Gastrocnemius medialis (tissue), 4 donors: ENCODE data around the gene ALG12.

ENCODE experiments used
- POLR2A ChIP-seq, 2 donors: fragments of 450-650 bp; IDR thresholded peaks; one replicate each; pipeline ENCODE4 v1.6.1; 2017; ENCODE audit warnings: antibody characterized with exemption in 2 of 2, mild to moderate bottlenecking in 2 of 2, moderate library complexity in 2 of 2
- TF ChIP-seq, protein P1 (sequence below), 5 experiments: fragments of 450-650 bp in 3 of 5; fragments of 200-600 bp in 2 of 5; sonication (generic) in 2 of 5; IDR thresholded peaks in 4 of 5; conservative IDR thresholded peaks in 1 of 5; 1 replicate in 4 of 5; 2 replicates in 1 of 5; pipeline ENCODE4 v1.5.1; 2016 to 2019; ENCODE audit warnings: antibody characterized with exemption in 5 of 5, mild to moderate bottlenecking in 3 of 5, moderate library complexity in 3 of 5

GRCh38 chr22:49962751-49963646, 44.8 kb upstream of the ALG12 start:
- TF ChIP-seq, protein P1, sequence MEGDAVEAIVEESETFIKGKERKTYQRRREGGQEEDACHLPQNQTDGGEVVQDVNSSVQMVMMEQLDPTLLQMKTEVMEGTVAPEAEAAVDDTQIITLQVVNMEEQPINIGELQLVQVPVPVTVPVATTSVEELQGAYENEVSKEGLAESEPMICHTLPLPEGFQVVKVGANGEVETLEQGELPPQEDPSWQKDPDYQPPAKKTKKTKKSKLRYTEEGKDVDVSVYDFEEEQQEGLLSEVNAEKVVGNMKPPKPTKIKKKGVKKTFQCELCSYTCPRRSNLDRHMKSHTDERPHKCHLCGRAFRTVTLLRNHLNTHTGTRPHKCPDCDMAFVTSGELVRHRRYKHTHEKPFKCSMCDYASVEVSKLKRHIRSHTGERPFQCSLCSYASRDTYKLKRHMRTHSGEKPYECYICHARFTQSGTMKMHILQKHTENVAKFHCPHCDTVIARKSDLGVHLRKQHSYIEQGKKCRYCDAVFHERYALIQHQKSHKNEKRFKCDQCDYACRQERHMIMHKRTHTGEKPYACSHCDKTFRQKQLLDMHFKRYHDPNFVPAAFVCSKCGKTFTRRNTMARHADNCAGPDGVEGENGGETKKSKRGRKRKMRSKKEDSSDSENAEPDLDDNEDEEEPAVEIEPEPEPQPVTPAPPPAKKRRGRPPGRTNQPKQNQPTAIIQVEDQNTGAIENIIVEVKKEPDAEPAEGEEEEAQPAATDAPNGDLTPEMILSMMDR (IDR thresholded peaks at IDR 0.05 in 4 of 5, conservative IDR thresholded peaks at IDR 0.05 in 1 of 5) = no peak
- TF ChIP-seq POLR2A (IDR thresholded peaks at IDR 0.05) = no peak
